Activated CD8-positive, alpha-beta memory T cell treated with anti-CD3 and anti-CD28 coated beads for 36 hours (primary cell): ENCODE data around the gene OR2V2. TPM values are rescaled to one million over a fixed set of nuclear protein-coding genes. Genes with fewer than 3 reads are reported as not detected.

ENCODE experiments used
- CTCF ChIA-PET: fragments of 350-600 bp; sonication (Branson Sonifier 250); formaldehyde crosslinking; loops from one replicate; lab custom pipeline; 2021; ENCODE audit warnings: antibody characterized with exemption; lab: Charles Lee
- POLR2A ChIA-PET: fragments of 350-600 bp; sonication (Branson Sonifier 250); formaldehyde crosslinking; loops from one replicate; lab custom pipeline; 2021; ENCODE audit warnings: antibody characterized with exemption; lab: Charles Lee
- total RNA-seq, 2 experiments: library from RNA; stranded (reverse); gene quantifications; one replicate each; pipeline ENCODE4 v1.2.3, GENCODE V29; 2021

OR2V2 gene
- total RNA-seq, 2 experiments from 2014 or later = not detected

DNA sequence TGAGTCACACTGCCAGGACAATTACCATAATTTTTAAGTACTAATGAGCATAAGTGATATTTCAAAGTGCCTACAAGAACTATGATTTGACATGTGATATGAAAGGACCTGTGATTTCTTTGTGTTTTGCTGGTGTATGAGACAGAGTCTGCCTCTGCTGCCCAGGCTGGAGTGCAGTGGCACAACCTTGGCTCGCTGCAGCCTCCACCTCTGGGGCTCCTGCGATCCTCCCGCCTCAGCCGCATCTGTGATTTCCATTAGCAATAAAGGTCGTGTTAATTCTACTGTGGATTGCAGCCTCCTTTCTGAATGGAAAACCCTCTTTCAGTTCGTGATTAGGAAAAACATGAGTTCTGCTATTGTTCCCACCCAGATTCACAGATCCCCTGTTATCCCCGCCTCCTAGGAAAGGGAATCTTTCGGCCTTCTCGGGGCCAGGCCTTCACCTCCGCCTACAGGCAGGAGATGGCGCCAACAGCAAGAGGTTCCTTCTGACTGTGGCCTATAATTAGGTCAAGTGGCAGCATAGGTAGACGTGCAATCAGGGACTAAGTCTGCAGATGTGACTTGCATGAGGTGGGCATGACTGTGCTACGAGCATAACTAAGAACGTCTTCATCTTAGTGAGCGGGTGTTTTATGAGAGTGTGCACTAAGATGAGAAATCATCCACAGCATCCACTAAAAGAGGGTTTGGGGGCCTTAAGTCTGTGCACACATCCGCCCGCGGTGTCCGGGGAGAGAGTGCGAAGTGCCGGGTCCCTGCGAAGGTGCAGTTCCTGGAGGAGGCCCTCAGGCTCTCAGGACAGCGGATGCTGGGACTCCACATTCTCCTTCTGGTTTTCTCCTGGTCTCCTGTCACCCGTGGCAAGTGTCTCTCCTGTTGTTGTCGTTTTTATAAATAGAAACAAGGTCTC lies 34.5 kb downstream of the OR2V2 start:
- ChIA-PET POLR2A (no interaction called here), CTCF (no interaction called here)

DNA sequence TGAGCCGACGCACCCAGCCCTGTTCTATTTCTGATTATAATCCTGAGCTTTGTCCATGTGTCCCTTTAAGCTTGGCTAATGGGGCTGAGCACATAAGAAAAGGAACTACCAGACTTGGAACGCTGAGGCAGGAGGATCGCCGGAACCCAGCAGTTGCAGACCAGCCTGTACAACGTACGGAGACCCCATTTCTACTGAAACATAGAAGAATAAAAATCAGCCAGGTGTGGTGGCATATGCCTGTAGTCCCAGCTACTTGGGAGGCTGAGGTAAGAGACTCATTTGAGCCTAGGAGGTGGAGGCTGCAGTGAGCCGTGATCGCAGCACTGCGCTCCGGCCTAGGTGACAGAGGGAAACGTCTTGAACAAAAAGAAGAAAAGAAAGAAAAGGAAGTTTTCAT lies 35.3 kb downstream of the OR2V2 start:
- POLR2A ChIA-PET = interaction anchor here (2.2 kb wide), 1 partner anchor 9 kb away, joined by 8 read pairs; no protein-coding TSS in a partner anchor
- CTCF ChIA-PET = no interaction called here

- ChIA-PET POLR2A (interaction anchor here (0.8 to 2.2 kb wide), 6 partner anchors 11 to 354 kb away, joined by 3 to 8 read pairs (median 4); partner anchors contain the start of genes RACK1 and TRIM52), CTCF (interaction anchor here (0.5 to 2.5 kb wide), 15 partner anchors 9 to 77 kb away, joined by 3 to 17 read pairs (median 4); partner anchors contain the start of gene TRIM41)
Measured at GRCh38 chr5:181184845-181185216, 37.4 kb downstream of the OR2V2 start.

DNA sequence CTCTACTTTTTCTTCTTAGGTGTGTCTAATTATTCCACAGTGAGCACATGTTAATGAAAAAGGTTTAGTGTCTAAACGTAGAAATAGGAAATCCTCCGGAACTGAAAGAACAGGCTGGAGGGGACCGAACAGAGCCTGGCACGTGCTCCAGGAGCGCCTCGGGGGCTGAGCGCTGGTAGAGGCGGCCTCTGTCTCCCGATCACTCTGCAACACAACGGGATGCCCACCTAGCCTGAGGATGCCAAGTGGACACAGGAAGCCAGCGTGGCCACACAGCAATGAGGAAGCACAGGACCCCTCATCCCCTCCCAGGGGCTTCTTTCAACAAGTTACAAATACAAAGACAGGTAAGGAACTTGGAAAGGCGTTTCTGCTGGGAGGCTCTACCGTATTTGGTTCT lies 38.2 kb downstream of the OR2V2 start:
- CTCF ChIA-PET = interaction anchor here (0.6 to 2.5 kb wide), 6 partner anchors 13 to 56 kb away, joined by 3 to 17 read pairs (median 5); partner anchors contain the start of gene TRIM41
- POLR2A ChIA-PET = interaction anchor here (0.8 to 1.4 kb wide), 3 partner anchors 22 to 58 kb away, joined by 3 to 5 read pairs (median 4); partner anchors contain the start of gene RACK1

DNA sequence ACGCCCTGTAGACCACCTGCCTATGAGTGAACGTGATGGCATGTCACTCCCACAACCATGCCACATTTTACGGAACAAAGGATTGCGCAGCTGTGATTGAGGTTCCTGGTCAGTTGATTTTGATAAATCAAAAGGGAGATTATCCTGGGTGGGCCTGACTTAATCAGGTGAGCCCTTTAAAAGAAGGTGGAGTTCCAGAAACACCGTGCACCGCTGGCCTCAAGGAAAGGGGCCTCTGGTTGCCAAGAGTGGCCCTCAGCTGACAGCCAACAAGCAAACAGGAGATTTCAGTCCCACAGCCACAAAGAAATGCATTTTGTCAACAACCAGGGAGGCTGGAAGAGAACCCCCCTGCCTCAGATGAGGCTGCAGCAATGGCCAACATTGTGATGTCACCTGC lies 38.6 kb downstream of the OR2V2 start:
- POLR2A ChIA-PET = no interaction called here
- CTCF ChIA-PET = interaction anchor here (1.7 to 7.2 kb wide), 2 partner anchors 18 to 19 kb away, joined by 6 to 94 read pairs; partner anchors contain the start of gene TRIM7

DNA sequence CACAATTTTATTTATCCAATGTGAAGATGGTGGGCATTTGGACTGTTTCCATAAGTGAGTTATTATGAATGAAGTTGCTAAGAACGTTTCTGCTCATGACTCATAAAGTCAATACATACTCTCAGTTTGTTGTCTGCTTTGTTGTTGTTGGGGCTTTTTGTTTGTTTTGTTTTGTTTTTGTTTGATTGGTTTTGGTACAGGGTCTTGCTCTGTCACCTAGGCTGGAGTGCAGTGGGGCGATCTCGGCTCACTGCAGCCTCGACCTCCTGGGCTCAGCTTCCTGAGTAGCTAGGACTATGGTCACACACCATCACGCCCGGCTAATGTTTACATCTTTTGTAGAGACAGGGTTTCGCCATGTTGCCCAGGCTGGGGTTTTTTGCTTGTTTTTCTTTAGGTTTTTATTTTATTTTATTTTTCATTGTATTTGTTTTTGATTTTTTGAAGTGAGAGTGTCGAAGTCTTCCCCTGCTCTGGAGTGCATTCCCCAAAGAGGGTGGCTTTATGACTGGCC lies 39.7 kb downstream of the OR2V2 start:
- ChIA-PET POLR2A (interaction anchor here (1.2 kb wide), 1 partner anchor 18 kb away, joined by 3 read pairs; the partner anchor contains the start of gene TRIM7), CTCF (interaction anchor here (7.2 kb wide), 1 partner anchor 18 kb away, joined by 94 read pairs; the partner anchor contains the start of gene TRIM7)

DNA sequence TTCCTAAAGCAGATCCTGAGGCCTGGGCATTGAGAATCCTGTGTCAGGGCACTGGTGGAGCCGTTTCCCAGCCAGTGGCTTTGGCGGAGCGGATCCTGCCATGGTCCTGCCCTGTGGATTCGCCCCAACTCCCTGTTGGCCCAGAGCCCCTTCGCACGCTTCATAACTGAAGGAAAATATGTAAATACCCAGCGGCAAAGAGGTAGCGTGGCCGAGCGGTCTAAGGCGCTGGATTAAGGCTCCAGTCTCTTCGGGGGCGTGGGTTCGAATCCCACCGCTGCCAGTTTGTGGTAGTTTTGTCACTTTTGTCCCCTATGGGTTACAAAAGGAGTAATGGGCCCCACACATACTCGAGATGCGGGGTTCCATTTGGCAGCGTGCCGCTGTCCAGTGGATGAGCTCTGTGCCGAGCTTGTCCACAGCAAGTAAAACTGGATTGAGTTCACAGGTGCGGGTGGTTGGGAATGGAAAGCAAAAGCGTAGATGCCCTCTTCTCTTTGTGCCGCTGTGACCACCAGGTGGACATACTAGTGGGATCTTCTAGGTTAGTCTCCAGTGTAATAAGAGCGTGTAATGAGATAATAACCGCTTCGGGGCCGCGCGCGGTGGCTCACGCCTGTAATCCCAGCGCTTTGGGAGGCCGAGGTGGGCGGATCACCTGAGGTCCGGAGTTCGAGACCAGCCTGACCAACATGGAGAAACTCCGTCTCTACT lies 40.3 kb downstream of the OR2V2 start:
- ChIA-PET CTCF (interaction anchor here (0.9 to 7.2 kb wide), 8 partner anchors 15 to 384 kb away, joined by 3 to 94 read pairs (median 5); partner anchors contain the start of genes TRIM41 and TRIM7), POLR2A (interaction anchor here (1.2 to 2.8 kb wide), 3 partner anchors 17 to 36 kb away, joined by 3 to 26 read pairs (median 12); partner anchors contain the start of genes TRIM41 and TRIM7)

DNA sequence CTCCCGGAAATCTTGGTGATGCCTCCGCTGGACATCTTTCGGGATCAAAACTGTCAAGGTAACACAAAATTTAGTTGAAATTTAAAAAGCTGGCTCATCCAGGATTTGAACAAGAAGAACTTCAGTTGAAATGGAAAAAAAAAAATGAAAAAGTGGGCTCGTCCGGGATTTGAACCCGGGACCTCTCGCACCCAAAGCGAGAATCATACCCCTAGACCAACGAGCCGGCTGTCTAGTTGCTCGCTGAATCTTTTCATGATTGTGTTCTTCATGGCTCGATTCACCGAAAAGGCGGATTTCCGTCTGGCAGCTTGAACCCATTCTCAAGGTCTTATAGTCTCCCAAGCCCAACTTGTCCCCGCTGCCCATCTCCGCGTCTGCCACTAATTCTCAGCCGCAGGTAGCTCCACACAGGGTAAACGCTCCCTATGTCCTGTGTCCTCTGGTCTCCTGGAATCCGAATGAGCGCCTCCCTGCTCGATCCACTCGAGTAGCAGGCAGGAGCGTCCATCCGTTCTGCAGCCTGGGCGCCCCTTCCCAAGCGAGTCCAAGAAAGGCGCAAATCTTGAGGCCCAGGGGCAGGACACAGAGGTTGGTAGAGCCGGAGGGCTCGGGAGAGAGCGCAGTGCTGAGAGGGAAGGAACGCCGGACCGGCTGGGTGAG lies 41.4 kb downstream of the OR2V2 start:
- ChIA-PET CTCF (interaction anchor here (0.8 to 7.2 kb wide), 11 partner anchors 16 to 385 kb away, joined by 3 to 94 read pairs (median 5); partner anchors contain the start of genes RACK1, TRIM41, TRIM52 and TRIM7), POLR2A (interaction anchor here (1.3 to 2.8 kb wide), 6 partner anchors 16 to 73 kb away, joined by 3 to 26 read pairs (median 6); partner anchors contain the start of genes TRIM41 and TRIM7)

GRCh38 chr5:181189363-181189961 lies 42.1 kb downstream of the OR2V2 start:
- CTCF ChIA-PET = interaction anchor here (0.6 to 7.2 kb wide), 8 partner anchors 16 to 72 kb away, joined by 3 to 94 read pairs (median 9); partner anchors contain the start of genes RACK1, TRIM41, TRIM52 and TRIM7
- POLR2A ChIA-PET = interaction anchor here (0.5 to 2.8 kb wide), 11 partner anchors 15 to 382 kb away, joined by 3 to 26 read pairs (median 4); partner anchors contain the start of genes RACK1, TRIM41 and TRIM7

- POLR2A ChIA-PET = interaction anchor here (0.5 to 2.8 kb wide), 11 partner anchors 15 to 383 kb away, joined by 3 to 26 read pairs (median 4); partner anchors contain the start of genes RACK1, TRIM41 and TRIM7
- CTCF ChIA-PET = interaction anchor here (0.6 to 7.2 kb wide), 9 partner anchors 15 to 71 kb away, joined by 3 to 94 read pairs (median 5); partner anchors contain the start of genes RACK1, TRIM41, TRIM52 and TRIM7
Measured at GRCh38 chr5:181189962-181190710, 42.8 kb downstream of the OR2V2 start.

DNA sequence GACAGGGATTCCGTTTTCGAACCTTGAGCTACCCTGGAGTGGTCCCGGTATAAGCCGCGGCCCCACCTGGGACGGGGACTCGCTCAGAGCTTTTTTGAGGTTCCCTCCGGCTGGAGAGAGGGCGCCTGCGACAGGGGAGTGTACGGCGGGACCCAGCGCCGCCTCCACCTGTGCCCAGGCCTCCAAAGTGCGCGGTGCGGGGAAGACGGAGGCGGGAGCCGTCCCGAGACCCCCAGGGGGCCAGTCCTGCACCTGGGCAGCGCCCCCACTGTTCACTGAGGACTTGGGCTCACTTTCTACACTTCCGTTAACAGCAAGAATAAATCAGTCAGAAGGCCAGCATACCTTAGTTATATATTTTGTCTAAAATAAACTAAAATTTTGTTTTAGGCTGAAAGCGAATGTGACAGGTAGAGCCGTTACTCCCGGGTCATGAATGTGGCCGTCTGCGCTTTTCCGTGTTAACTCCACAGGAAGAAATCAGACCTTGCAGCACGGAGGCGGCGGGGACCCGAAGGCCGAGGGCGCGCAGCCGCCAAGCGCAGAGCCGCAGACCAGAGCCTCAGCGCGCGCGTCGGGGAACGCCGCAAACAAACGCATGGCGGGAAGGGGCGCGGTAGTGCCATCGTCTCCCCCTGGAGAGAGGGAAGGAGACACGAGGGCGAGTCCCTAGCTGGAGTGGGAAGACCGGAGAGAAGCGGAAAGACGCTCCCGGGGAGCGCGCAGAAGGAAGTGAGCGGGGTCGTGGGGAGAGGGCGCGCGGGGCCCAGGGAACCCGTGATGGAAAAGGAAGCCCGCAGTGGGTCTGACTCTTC lies 43.5 kb downstream of the OR2V2 start:
- ChIA-PET POLR2A (interaction anchor here (0.6 to 2.8 kb wide), 12 partner anchors 13 to 71 kb away, joined by 3 to 26 read pairs (median 5); partner anchors contain the start of genes TRIM41, TRIM52 and TRIM7), CTCF (interaction anchor here (0.9 to 7.2 kb wide), 6 partner anchors 14 to 70 kb away, joined by 3 to 94 read pairs (median 8); partner anchors contain the start of genes RACK1, TRIM41, TRIM52 and TRIM7)

- POLR2A ChIA-PET = interaction anchor here (0.6 to 2.6 kb wide), 11 partner anchors 12 to 70 kb away, joined by 3 to 18 read pairs (median 4); partner anchors contain the start of genes TRIM52 and TRIM7
- CTCF ChIA-PET = interaction anchor here (0.7 to 7.2 kb wide), 3 partner anchors 8 to 80 kb away, joined by 3 to 94 read pairs (median 3); partner anchors contain the start of gene TRIM7
Measured at GRCh38 chr5:181191526-181192336, 44.3 kb downstream of the OR2V2 start.

- ChIA-PET POLR2A (interaction anchor here (0.6 to 2.6 kb wide), 7 partner anchors 12 to 68 kb away, joined by 3 to 18 read pairs (median 4); partner anchors contain the start of genes TRIM52 and TRIM7), CTCF (interaction anchor here (0.7 to 7.2 kb wide), 3 partner anchors 8 to 79 kb away, joined by 3 to 94 read pairs (median 3); partner anchors contain the start of gene TRIM7)
Measured at GRCh38 chr5:181192337-181193046, 45.1 kb downstream of the OR2V2 start.
